NAMALWA (cell line): ENCODE results near the gene ADAM10.

Source experiments
- DNase-seq: peaks from one replicate; pipeline ENCODE4 v3.0.0-alpha.2; 2015; ENCODE audit warnings: low spot score

ADAM10 gene

GRCh38 chr15:58758141-58758540 is 8.6 kb upstream of the ADAM10 start:
- DNase-seq = no peak

GRCh38 chr15:58755956-58756355 is 6.4 kb upstream of the ADAM10 start:
- DNase-seq = no peak

GRCh38 chr15:58755350-58755749 is 5.8 kb upstream of the ADAM10 start:
- no peak for DNase-seq

- no peak for DNase-seq
Measured at GRCh38 chr15:58752716-58753115, 3.2 kb upstream of the ADAM10 start.

- DNase-seq = peak; percentile 75
Measured at GRCh38 chr15:58748852-58749531, 515 bp downstream of the ADAM10 start.

GRCh38 chr15:58748040-58748851 is 1.3 kb downstream of the ADAM10 start:
- DNase-seq = peak; percentile 77

GRCh38 chr15:58746174-58746573 is 3.3 kb downstream of the ADAM10 start:
- DNase-seq = no peak

- DNase-seq = no peak
Measured at GRCh38 chr15:58742819-58743502, 6.5 kb downstream of the ADAM10 start.

- no peak for DNase-seq
Measured at GRCh38 chr15:58742022-58742813, 7.3 kb downstream of the ADAM10 start.

- DNase-seq = peak; percentile 41
Measured at GRCh38 chr15:58741032-58741431, 8.5 kb downstream of the ADAM10 start.

GRCh38 chr15:58740436-58740835 is 9.1 kb downstream of the ADAM10 start:
- no peak for DNase-seq

- no peak for DNase-seq
Measured at GRCh38 chr15:58738046-58738707, 11.3 kb downstream of the ADAM10 start.

GRCh38 chr15:58737298-58737697 is 12.2 kb downstream of the ADAM10 start:
- no peak for DNase-seq

GRCh38 chr15:58736018-58736643 is 13.4 kb downstream of the ADAM10 start:
- DNase-seq = no peak

- DNase-seq = no peak
Measured at GRCh38 chr15:58734859-58735258, 14.6 kb downstream of the ADAM10 start.

GRCh38 chr15:58732625-58733363 is 16.7 kb downstream of the ADAM10 start:
- no peak for DNase-seq

GRCh38 chr15:58731756-58732535 is 17.6 kb downstream of the ADAM10 start:
- DNase-seq = no peak

- no peak for DNase-seq
Measured at GRCh38 chr15:58726867-58727266, 22.6 kb downstream of the ADAM10 start.

GRCh38 chr15:58724466-58724865 is 25.0 kb downstream of the ADAM10 start:
- DNase-seq = peak; percentile 70

- DNase-seq = no peak
Measured at GRCh38 chr15:58717357-58717756, 32.1 kb downstream of the ADAM10 start.
